ENCODE measurements around the gene TRIM2.

The TRIM2 gene

DNA sequence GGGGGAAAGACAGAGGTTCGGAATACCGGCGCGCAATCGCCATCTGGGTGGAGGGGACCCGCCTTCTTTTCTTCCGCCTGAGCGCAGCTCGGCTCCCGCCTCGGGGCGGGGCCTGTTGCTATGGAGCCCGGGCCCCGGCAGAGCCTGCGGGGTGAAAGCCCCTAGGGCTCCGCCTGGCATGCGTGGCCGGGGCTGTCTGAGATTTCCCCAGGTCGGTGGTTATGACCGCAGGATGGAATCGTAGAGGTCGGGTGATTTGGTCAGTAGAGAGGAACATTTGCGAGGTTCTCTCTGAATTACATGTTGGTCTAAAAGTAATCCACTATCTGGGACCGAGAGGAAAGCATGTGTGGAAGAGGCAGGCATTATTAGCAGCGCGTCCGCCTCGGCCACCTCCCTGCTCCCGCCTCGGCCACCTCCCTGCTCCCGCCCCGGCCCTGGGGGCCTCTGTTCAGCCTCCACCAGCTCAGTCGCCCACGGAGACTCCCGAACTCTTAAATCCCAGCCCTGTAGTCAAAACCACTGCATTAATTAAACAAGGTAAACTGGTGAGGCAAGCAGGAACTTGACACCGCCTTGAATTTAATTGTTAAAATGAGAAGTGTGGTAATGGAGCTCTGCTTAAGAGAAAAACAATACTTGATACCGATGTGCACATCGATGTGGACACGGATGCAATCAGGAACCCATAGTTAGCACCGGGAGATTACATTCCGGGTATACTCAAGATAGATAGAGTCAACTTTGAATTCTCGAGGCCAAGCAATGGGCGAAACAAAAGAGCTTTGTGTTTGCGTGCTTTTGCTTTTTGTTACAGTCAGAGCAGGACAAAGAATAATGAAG lies 45.2 kb downstream of the TRIM2 start:
- DNase-seq: peak; percentile 44 to 50

DNA sequence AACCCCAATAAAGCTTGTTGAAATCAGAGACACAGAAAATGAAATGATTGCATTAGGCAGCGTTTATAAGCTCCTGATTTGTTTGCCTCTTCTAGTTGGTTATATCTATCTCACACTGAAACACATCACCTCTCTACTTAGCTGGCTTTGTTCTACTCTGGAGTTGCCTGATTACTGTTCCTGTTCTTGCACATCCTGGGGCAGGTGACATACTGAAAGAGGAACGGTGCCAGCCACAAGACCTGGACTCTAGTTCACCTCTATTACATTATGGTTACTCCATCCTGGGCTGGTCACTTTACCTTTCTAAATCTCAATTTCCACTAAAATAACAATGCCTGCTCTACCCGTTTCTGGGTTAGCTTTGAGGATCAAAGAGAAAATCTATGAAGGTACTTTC lies 47.9 kb downstream of the TRIM2 start:
- DNase-seq: no peak

DNA sequence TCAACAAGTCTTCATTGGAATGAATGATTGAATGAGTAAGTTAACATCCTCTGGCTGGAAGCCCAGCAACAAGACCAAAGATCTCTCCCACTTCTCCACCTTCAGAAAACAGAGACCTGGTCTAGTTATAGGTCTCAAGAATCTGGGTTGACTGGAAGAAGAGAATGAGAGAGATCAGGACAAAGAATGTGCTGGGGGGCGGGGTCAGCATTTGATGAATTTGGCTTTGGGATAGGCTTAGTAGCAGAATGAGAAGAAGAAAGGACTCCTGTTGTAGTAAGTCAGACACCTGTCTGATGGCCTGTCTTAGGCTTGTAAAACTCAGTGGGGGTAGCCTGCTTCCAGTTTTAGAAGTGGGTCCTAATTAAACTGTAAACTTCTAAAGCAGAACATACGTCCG lies 51.0 kb downstream of the TRIM2 start:
- no peak for DNase-seq

DNA sequence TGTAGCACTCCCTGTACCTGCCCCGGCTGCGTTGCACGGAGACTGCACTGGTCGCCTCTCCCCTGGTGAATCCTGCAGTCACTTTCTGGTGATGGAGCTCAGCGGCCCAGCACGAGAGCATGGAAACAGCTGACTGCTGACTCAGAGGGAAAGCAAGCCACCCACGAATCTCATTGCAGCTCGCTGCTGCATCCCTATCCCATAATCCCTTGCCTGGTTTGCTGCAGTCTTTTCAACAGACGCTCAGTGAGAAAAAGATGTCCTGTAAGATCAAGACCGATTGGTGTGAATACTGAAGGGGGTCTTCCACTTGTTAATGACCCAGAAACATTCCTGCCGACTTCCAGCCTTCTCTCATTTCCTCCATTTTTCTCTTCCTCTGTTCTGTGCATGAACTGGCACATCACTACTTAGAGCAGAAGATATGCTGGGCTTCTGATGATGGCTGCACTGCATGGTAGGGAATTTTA lies 52.9 kb downstream of the TRIM2 start:
- peak; percentile 20 to 40 for DNase-seq

DNA sequence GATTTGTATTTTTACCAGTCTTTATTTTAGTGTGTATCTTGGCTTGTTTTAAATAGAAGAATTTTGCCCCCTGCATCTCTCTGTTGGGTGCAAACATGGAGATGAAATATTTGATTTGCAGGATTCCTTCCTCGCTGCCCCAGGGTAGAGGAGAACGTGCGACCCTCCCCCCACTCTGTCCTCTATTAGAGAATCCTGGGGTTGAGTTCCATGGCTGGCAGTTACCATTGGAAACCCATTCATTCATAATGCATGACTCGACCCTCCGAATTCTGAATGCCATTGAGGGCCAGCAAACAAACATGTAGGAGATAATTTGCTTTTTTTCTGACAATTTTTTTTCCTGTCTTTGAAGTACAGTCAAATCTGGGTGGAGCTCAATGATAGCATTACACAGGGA lies 53.7 kb downstream of the TRIM2 start:
- DNase-seq: no peak

DNA sequence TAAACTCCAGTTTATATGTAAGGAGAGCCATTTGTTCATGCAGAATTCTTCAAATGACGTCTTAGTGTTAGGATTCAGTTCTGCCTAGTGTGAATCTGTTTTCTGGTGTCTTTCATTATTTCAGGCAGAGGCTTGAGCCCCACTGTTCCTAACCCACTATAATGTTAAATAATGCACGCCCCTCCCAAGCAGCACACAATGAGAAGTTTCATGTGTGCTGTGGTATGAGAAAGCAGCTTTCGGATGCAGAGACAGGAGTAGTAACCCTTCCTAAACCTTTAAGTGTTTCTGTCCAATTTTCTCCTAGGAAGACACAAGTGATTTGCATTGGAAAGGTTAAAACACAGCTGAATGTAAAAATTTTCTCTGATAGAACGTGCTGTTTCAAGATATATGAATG lies 54.5 kb downstream of the TRIM2 start:
- DNase-seq: no peak

DNA sequence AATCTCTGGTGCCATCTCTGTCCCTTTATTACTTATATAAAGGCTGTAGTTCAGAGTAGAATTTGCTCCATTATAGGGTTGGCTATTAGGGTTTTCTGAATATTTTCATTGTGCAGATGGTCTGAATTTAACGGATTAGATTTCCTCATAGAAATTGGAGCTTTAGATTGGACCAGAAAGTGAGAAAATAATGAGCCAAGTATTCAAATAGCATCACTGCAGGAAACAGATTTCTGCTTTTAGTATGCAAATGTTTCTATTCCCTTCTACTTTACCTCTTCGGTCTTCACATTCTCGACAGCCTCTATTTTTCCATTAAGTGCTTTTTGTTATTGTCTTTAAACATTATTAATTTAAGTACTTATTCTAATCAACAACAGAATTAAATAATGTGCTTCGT lies 55.4 kb downstream of the TRIM2 start:
- no peak for DNase-seq

DNA sequence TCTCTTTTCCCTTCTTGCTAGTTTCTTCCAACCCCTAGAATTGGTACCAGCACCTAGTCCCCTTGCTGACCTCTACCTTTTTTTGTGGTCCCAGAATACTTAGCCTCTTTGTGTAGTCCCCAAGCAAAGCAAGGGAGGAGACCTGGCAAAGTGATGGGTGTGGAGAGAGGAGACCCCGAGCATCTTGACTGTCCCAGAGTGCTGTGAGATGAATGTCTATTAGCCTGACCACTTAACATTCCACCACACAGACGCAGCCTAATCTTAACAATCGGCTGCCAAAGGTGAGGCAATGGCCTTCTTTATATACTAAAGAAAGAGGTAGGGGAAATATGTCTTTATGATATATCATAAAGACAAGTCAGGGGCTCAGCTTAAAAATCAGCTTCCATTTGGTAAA lies 55.9 kb downstream of the TRIM2 start:
- no peak for DNase-seq

DNA sequence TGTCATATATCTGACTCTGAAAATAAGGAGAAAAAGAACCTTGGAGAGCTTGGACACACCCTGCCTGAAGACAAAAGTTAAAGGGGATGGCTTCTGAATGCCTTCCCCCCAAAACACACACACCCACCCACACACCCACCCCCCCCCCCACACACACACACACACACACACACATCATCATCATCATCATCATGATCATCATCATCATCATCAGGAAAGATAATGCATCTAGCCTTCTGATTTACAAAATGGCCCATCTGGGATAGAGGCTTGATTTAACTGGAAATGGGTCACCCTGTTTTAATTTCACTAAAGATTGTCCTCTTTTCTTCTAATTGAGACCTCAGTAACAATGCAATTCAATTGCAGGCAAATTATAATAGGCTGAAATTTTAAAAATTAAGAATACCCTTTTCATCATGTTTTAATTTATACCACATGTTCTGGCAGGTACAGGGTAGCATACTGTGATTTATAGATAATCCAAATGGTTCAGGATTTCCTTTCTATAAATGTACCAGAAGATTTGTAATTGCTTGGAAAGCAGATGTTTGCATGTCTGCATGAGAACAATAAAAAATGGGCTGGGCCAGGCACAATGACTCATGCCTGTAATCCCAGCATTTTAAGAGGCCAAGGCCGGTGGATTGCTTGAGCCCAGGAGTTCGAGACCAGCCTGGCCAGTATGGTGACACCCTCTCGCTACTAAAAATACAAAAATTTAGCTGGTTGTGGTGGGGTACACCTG lies 56.5 kb downstream of the TRIM2 start:
- DNase-seq: no peak

DNA sequence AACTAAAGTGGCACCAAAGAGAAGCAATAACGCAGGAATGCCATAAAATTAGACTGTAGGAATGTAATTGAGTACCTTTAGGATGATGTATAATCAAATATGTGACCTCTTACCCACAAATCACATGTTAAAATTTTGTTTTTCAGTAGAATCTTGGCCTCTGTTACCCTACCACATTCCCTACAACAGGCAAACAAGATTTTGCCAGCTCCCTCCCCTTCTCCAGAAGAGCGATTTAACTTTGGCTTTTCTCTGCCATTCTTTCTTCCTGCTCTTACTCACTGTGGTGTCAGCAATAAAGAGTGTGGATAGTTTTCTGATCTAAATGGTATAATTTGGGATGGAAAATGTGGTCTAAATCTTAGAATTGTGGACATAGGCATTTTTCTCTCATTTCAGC lies 57.2 kb downstream of the TRIM2 start:
- no peak for DNase-seq

DNA sequence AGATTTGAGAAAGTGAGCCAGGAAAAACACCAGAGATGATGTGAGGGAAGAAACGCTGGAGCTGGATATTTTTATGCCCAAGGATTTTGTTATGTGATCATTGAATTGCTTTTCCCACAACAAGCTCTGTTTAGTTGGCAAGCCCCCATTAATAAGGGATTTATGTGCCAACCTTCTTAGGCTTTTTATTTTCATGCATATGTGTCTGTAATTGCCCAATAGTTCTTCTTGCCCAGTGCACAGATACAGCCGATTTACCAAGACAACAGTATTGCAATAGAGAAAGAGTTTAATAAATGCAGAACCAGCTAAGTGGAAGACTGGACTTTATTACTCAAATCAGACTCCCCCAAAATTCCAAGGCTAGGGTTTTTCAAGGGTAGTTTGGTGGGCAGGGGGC lies 57.7 kb downstream of the TRIM2 start:
- no peak for DNase-seq

DNA sequence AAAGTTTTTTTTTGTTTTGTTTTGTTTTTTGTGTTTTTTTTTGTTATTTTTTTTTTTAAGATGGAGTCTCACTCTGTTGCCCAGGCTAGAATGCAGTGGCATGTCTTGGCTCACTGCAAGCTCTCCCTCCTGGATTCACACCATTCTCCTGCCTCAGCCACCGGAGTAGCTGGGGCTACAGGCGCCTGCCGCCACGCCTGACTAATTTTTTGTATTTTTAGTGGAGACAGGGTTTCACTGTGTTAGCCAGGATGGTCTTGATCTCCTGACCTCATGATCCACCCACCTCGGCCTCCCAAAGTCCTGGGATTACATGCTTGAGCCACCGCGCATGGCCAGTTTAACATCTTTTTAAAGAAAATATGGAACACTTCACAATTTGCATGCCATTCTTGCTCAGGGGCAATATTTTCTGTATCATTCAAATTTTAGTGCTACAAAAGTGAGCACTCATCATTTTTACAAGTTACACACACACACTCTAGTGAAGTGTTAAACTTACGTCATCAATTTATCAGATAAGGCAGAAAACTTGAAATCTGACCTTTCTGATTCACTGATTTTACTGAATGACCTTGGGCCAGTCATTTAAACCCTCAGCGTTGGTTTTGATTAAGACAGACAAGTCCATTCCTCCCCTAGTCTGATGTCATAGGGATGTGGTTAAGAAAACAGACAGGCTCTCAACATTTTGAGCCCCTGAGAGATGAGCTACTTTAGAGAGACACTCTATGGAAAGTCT lies 61.2 kb downstream of the TRIM2 start:
- no peak for DNase-seq

DNA sequence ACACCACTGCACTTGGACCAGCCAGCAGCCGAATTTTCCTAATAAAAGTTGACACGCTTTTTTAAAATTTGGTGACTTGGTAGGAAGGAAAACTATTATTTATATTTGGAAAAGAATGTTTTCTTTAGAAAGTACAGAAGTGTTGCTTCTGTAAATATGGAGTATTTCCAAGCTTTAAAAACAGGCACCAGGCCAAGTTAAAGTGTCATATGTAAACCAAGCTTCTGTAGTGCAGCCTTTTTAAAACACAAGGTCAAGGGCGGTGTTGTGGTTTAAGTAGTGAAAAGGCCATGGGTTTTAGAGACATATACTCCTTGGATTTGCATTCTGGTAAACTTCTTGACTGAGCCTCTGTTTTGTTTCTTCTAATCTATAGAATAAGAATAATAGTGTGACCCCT lies 62.7 kb downstream of the TRIM2 start:
- DNase-seq: no peak

DNA sequence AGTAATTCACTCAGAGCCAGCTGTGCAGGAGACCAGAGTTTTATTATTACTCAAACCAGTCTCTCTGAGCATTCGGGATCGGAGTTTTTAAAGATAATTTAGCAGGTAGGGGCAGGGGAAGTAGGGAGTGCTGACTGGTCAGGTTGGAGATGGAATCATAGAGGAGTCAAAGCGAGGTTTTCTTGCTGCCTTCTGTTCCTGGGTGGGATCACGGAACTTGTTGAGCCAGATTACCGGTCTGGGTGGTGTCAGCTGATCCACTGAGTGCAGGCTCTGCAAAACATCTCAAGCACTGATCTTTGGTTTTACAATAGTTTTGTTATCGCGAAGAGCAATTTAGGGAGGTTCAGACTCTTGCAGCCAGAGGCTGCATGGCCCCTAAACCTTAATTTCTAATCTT lies 63.6 kb downstream of the TRIM2 start:
- DNase-seq: no peak

DNA sequence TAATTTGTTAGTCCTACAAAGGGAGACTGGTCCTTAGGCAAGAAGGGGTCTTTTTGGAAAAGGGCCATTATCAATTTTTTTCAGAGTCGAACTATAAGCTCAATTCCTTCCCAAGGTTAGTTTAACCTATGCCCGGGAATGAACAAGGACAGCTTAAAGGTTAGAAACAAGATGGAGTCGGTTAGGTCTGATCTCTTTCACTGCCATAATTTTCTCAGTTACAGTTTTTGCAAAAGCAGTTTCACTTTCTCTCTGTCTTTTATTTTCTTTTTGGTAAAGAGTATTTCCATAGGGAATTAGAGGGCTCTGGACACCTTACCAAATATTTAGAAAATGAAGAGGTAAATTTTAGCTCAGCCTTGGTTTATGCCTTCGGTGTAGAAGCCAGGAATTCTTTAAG lies 64.1 kb downstream of the TRIM2 start:
- DNase-seq: no peak

DNA sequence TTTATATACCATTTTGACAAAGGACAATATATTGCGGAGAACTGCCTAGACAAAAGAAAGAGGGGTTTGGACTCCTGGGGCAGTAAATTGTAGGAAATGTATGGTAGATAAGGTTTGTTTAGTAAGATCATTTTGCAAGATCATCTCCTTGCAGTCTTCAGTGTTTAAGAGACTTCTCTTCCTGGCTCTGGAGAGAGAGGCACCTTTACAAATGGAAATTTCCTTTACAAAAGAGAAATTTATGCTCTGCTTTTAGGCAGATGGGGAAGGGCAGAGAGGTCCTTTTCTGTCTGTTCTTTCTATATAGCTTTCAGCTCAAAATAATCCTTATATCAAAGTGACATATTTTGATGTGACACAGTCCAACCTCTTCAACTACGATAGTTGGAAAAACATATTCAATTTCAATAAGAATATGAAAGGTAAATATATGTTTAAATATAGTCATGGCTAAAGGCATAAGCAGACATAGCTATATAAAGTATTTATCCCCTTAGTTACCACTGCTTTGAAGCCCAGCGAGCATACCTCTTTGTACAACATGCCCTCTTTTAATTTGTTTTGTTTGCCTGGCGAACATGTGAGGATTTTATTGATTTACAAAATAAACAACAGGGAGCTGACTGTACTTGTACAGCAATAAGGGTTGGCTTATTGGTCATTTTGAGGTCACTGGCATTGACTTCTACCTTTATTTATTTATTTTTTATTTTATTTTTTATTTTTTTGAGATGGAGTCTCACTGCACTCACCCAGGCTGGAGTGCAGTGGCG lies 65.2 kb downstream of the TRIM2 start:
- no peak for DNase-seq

DNA sequence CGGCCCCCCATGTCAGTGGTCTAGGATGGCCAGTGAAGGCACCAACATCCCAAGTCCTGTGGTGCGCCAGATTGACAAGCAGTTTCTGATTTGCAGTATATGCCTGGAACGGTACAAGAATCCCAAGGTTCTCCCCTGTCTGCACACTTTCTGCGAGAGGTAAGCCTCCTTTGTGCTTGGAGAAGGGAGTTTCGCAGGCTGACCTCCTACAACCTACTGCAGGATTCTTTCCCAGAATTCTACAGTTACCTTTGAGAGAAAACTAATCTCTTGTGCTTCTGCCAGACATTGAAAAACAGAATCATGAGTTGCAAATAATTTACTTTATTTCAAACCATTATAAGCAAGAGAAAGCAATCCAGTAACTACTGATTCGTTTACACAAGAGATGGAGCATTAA lies 66.1 kb downstream of the TRIM2 start:
- no peak for DNase-seq

DNA sequence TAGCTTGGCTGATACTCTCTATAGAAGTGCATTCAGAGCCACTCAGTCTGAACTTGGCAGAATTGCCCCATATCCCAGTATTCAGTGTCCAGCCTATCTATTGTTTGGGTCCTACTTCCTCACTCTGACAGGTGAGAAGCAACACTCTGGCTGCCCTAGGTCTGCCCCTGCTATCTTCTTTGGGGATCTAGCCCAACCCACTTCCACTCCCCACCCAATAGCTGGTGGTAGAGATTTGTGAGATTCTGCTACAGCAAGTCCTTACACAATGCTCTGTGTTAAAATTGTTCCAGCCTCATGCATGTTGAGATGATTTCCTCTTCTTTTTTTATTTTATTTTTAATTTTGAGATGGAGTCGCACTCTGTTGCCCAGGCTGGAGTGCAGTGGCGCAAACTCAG lies 67.6 kb downstream of the TRIM2 start:
- no peak for DNase-seq

DNA sequence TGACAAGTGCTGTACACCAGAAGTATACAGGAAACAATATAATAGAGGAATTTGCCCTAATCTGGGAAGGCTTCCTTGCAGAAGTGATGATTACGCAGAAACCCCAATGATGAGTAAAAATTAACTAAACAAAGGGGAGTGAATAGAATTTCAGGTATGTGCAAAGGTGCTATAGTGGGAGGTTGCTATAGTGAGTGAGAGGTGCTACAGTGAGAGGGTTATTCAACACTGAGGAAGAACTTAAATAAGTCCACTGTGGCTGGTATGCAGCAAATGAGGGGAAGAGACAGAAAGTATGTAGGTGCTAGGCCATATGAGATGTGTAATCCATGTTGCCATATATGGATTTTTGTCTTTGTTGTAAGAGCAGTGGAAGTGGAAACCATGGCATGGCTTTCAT lies 69.5 kb downstream of the TRIM2 start:
- DNase-seq: no peak

DNA sequence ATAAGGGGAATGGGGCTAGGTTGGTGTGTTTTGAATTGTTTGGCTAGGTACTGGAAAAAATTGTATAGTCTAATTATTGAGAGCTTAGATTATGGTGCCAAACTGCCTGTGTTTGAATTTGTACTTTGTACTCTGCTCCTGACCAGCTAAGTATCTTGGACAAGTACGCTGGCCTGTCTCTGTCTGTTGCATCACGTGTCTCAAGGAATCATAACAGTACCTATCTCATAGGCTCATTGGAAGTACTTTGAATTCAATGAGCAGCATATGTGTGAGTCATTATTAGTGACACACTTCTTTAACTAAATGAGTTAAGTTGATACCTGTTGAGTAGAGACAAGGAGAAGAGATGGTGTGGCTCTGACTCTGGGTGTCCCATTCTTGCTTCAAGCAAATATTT lies 70.7 kb downstream of the TRIM2 start:
- DNase-seq: no peak

DNA sequence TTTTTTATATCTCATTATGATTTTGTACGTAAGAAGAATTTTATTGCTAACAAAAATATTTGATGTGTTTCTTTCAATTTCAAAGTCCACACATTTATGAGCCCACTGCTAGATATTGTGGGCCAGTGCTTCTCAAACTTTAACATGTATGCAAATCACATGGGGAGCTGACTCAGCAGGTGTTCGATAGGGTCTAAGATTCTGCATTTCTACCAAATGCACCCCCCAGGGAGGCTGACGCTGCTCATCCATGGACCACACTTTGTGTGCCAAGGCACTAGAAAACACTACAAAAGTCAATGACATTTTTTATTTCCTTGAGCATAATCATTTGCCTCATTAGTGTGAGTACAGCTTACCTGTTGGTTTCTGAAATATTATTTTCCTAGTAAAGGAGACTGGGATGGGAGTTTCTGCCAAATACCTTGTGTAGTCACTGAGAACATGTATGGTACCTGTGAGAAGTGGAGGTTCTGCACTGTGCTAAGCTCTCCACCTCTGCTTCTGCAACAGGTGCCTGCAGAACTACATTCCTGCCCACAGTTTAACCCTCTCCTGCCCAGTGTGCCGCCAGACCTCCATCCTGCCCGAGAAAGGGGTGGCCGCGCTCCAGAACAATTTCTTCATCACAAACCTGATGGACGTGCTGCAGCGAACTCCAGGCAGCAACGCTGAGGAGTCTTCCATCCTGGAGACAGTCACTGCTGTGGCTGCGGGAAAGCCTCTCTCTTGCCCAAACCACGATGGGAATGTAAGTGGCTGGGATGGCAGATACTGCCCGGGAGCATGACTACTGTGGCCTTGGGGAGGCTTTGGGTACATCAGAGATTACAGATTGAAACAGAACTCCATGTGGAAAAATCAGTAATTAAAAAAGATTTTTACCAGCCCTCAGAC lies 71.4 kb downstream of the TRIM2 start:
- DNase-seq: no peak

DNA sequence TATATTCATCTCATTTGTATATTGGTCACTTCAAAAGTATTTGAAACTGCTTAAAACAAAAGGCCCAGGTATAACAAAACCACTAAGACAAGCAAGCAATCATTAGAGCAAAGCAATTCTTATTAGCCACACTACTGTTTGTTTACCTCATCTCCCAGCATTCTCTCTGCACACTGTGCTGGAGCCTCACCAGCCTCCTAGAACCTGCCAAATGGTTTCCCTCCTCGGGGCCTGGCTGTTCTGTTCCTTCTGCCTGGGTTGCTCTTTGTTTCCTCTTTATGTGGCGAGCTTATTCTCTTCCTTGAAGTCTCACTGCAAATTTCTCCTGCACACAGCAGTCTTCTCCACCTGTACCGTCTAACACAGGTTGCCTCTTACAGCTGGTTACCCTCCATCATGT lies 72.7 kb downstream of the TRIM2 start:
- DNase-seq: no peak
